HFFc6 (cell line): ENCODE results near the gene FRMD5. TPM values are rescaled to one million over a fixed set of nuclear protein-coding genes. Genes with fewer than 3 reads are reported as not detected.

Source experiments
- DNase-seq: peaks from one replicate; pipeline ENCODE4 v3.0.0-alpha.2; 2018
- H3K27ac Mint-ChIP-seq: 2 replicates; pipeline ENCODE4 v1.8.0; 2020; ENCODE audit warnings: mild to moderate bottlenecking, mixed read lengths
- H3K27me3 Mint-ChIP-seq: 2 replicates; pipeline ENCODE4 v1.8.0; 2021; ENCODE audit warnings: mild to moderate bottlenecking, moderate library complexity, mixed read lengths; ENCODE audit not compliant: insufficient read depth
- H3K36me3 Mint-ChIP-seq: 2 replicates; pipeline ENCODE4 v1.8.0; 2021; ENCODE audit warnings: low read depth, mixed read lengths
- H3K4me1 Mint-ChIP-seq: 2 replicates; pipeline ENCODE4 v1.8.0; 2020; ENCODE audit warnings: low read depth, mixed read lengths
- H3K4me3 Mint-ChIP-seq: 2 replicates; pipeline ENCODE4 v1.8.0; 2020; ENCODE audit warnings: mild to moderate bottlenecking, moderate library complexity, mixed read lengths
- H3K9me3 Mint-ChIP-seq: 2 replicates; pipeline ENCODE4 v1.8.0; 2020; ENCODE audit warnings: mild to moderate bottlenecking, mixed read lengths
- CTCF ChIP-seq: fragments of 200-600 bp; sonication (generic); IDR thresholded peaks from 2 replicates; pipeline ENCODE4 v1.5.0; 2021; ENCODE audit warnings: antibody characterized with exemption, mild to moderate bottlenecking
- total RNA-seq, 6 experiments: library from RNA; stranded (reverse); fragmentation: NEBNext Ultra II Directional; extraction: Animal tissue kit (Norgen Biotek cat#: 25700); gene quantifications; 2 replicates in 1 of 6; 3 replicates in 5 of 6; pipeline ENCODE4 v1.2.3, GENCODE V29; 2021

The FRMD5 gene
- total RNA-seq, 6 experiments from 2014 or later, result 0.67 to 1.1 (median 0.94) TPM

- peaks cover 8% of the 10 kb centered on the region for H3K9me3 Mint-ChIP-seq
- no peak overlapping the region for H3K4me3 Mint-ChIP-seq
- H3K4me1 Mint-ChIP-seq, result peaks cover 38% of the 10 kb centered on the region
- H3K27ac Mint-ChIP-seq, result no peak overlapping the region
- DNase-seq, result no peak
- TF ChIP-seq CTCF, result no peak
- no peaks in the 10 kb centered on the region for H3K36me3 Mint-ChIP-seq
- peaks cover 2% of the 10 kb centered on the region; the same call in 1 of the 2 replicates for H3K27me3 Mint-ChIP-seq
These were observed 27.4 kb upstream of the FRMD5 start for GRCh38 chr15:44222478-44222877.

- no peak overlapping the region for H3K27ac Mint-ChIP-seq
- H3K4me3 Mint-ChIP-seq, result no peak overlapping the region
- no peaks in the 10 kb centered on the region for H3K36me3 Mint-ChIP-seq
- no peaks in the 10 kb centered on the region for H3K27me3 Mint-ChIP-seq
- no peaks in the 10 kb centered on the region for H3K9me3 Mint-ChIP-seq
- DNase-seq, result no peak
- peaks cover 57% of the 10 kb centered on the region for H3K4me1 Mint-ChIP-seq
- no peak for TF ChIP-seq CTCF
These were observed 24.0 kb upstream of the FRMD5 start for GRCh38 chr15:44219073-44219472.

GRCh38 chr15:44216958-44217357, 21.9 kb upstream of the FRMD5 start:
- no peak overlapping the region for H3K27ac Mint-ChIP-seq

GRCh38 chr15:44215594-44215993, 20.5 kb upstream of the FRMD5 start:
- Mint-ChIP-seq H3K27ac (peak overlapping the region; percentile 75), H3K4me3 (peak overlapping the region; percentile 48; the same call in 1 of the 2 replicates)

More at GRCh38 chr15:44216958-44217357, 21.9 kb upstream of the FRMD5 start:
- Mint-ChIP-seq H3K36me3 (no peaks in the 10 kb centered on the region), H3K9me3 (no peaks in the 10 kb centered on the region), H3K4me3 (no peak overlapping the region), H3K4me1 (peaks cover 44% of the 10 kb centered on the region), H3K27me3 (no peaks in the 10 kb centered on the region)
- TF ChIP-seq CTCF, result no peak
- DNase-seq, result no peak

GRCh38 chr15:44208956-44209355, 13.9 kb upstream of the FRMD5 start:
- TF ChIP-seq CTCF, result no peak
- H3K36me3 Mint-ChIP-seq, result no peaks in the 10 kb centered on the region
- DNase-seq, result no peak

More at GRCh38 chr15:44215594-44215993, 20.5 kb upstream of the FRMD5 start:
- no peaks in the 10 kb centered on the region for H3K27me3 Mint-ChIP-seq
- no peaks in the 10 kb centered on the region for H3K9me3 Mint-ChIP-seq
- H3K36me3 Mint-ChIP-seq, result no peaks in the 10 kb centered on the region
- peak; percentile 92 for DNase-seq
- H3K4me1 Mint-ChIP-seq, result peaks cover 39% of the 10 kb centered on the region
- no peak for TF ChIP-seq CTCF

GRCh38 chr15:44207643-44208042, 12.6 kb upstream of the FRMD5 start:
- DNase-seq, result peak; percentile 22
- H3K27me3 Mint-ChIP-seq, result no peaks in the 10 kb centered on the region
- H3K36me3 Mint-ChIP-seq, result no peaks in the 10 kb centered on the region
- no peak overlapping the region; the same call in 1 of the 2 replicates for H3K27ac Mint-ChIP-seq
- H3K9me3 Mint-ChIP-seq, result no peaks in the 10 kb centered on the region
- no peak overlapping the region; the same call in 1 of the 2 replicates for H3K4me3 Mint-ChIP-seq
- peaks cover 25% of the 10 kb centered on the region for H3K4me1 Mint-ChIP-seq
- TF ChIP-seq CTCF, result no peak

More at GRCh38 chr15:44208956-44209355, 13.9 kb upstream of the FRMD5 start:
- Mint-ChIP-seq H3K9me3 (no peaks in the 10 kb centered on the region), H3K27me3 (no peaks in the 10 kb centered on the region), H3K4me1 (peaks cover 25% of the 10 kb centered on the region), H3K4me3 (no peak overlapping the region), H3K27ac (no peak overlapping the region)
